OCI-LY7 (cell line): ENCODE data around the gene ZNF462. TPM values are rescaled to one million over a fixed set of nuclear protein-coding genes. Genes with fewer than 3 reads are reported as not detected.

Experiments used
- BruUV-seq: library from RNA; stranded (reverse); fragments of 400-500 nt; replicated peaks from 2 replicates; lab custom pipeline; 2021; lab: Mats Ljungman, UMichigan
- CTCF ChIA-PET: fragments of 300-600 bp; sonication (Branson Sonifier 250); formaldehyde crosslinking; loops from one replicate; lab custom pipeline; 2022; ENCODE audit warnings: antibody characterized with exemption; ENCODE audit not compliant: unreplicated experiment; lab: Charles Lee
- POLR2A ChIA-PET: fragments of 300-600 bp; sonication (Branson Sonifier 250); formaldehyde crosslinking; loops from one replicate; lab custom pipeline; 2022; ENCODE audit warnings: antibody characterized with exemption; lab: Charles Lee
- DNase-seq: peaks from one replicate; pipeline ENCODE4 v3.0.0-alpha.2; 2015; ENCODE audit warnings: low spot score
- H2AFZ ChIP-seq: fragments of 200-600 bp; sonication (generic), shearing (Covaris generic); 2 replicates; pipeline ENCODE4 v1.6.1; 2014; ENCODE audit warnings: mild to moderate bottlenecking, antibody characterized with exemption, low read length, moderate library complexity
- H3K27ac ChIP-seq: fragments of 200-600 bp; sonication (generic); 2 replicates; pipeline ENCODE4 v1.5.1; 2014; ENCODE audit warnings: mixed run types, low read depth, mild to moderate bottlenecking, moderate library complexity, low read length, inconsistent platforms; ENCODE audit not compliant: poor library complexity, severe bottlenecking
- H3K36me3 ChIP-seq: fragments of 200-600 bp; sonication (generic); 2 replicates; pipeline ENCODE4 v1.6.1; 2014; ENCODE audit warnings: mild to moderate bottlenecking, antibody characterized with exemption, low read length, moderate library complexity, mixed read lengths; ENCODE audit not compliant: insufficient read depth
- H3K4me1 ChIP-seq: fragments of 200-600 bp; sonication (generic); 2 replicates; pipeline ENCODE4 v1.5.1; 2014; ENCODE audit warnings: mild to moderate bottlenecking, low read length; ENCODE audit not compliant: insufficient read depth, poor library complexity, severe bottlenecking
- H3K4me2 ChIP-seq: fragments of 200-600 bp; sonication (generic); 2 replicates; pipeline ENCODE4 v1.6.1; 2014; ENCODE audit warnings: mild to moderate bottlenecking, low read length
- H3K4me3 ChIP-seq: fragments of 200-600 bp; sonication (generic); 2 replicates; pipeline ENCODE4 v1.5.1; 2014; ENCODE audit warnings: mild to moderate bottlenecking, low read depth, low read length; ENCODE audit not compliant: poor library complexity, severe bottlenecking
- H3K79me2 ChIP-seq: fragments of 200-600 bp; sonication (generic); 2 replicates; pipeline ENCODE4 v1.6.1; 2016; ENCODE audit warnings: low read depth, mild to moderate bottlenecking, low read length, moderate library complexity, mixed read lengths; ENCODE audit not compliant: insufficient read depth
- H3K9me2 ChIP-seq: fragments of 200-600 bp; sonication (generic); 2 replicates; pipeline ENCODE4 v1.6.1; 2016; ENCODE audit warnings: mild to moderate bottlenecking, low read length, mixed read lengths; ENCODE audit not compliant: insufficient read depth
- H3K9me3 ChIP-seq: fragments of 200-600 bp; sonication (generic); 2 replicates; pipeline ENCODE4 v1.6.1; 2014; ENCODE audit warnings: mild to moderate bottlenecking, mixed run types, low read length, mixed read lengths
- H4K20me1 ChIP-seq: fragments of 200-600 bp; sonication (generic); 2 replicates; pipeline ENCODE4 v1.6.1; 2014; ENCODE audit warnings: mild to moderate bottlenecking, antibody characterized with exemption, low read length, moderate library complexity, mixed read lengths; ENCODE audit not compliant: insufficient read depth
- EZH2phosphoT487 ChIP-seq: fragments of 200-600 bp; sonication (generic); IDR thresholded peaks from 2 replicates; pipeline ENCODE4 v1.6.1; 2018; ENCODE audit warnings: low read depth, borderline replicate concordance, mild to moderate bottlenecking, mixed run types, antibody characterized with exemption, low read length, moderate library complexity, mixed read lengths
- intact Hi-C: fragments of 100-400 bp; cut with micrococcal nuclease; formaldehyde crosslinking; loops from one replicate; pipeline ENCODE4 v1.10.0; 2022; ENCODE audit not compliant: unreplicated experiment
- total RNA-seq, 2 experiments: library from RNA; depleted of rRNA in 1 of 2; stranded (reverse); fragments of >200 nt in 1 of 2; shearing (Covaris generic) in 1 of 2; gene quantifications; 2 replicates each; pipeline ENCODE4 v1.2.3, GENCODE V29; 2014 to 2022
- TF ChIP-seq, protein P1 (sequence below): fragments of 200-600 bp; sonication (generic); conservative IDR thresholded peaks from 2 replicates; pipeline ENCODE4 v1.5.1; 2014; ENCODE audit warnings: mild to moderate bottlenecking, antibody characterized with exemption, low read length, moderate library complexity, mixed read lengths

ZNF462 gene
- total RNA-seq, 2 experiments from 2014 or later, result 0.88 to 1.1 TPM

DNA sequence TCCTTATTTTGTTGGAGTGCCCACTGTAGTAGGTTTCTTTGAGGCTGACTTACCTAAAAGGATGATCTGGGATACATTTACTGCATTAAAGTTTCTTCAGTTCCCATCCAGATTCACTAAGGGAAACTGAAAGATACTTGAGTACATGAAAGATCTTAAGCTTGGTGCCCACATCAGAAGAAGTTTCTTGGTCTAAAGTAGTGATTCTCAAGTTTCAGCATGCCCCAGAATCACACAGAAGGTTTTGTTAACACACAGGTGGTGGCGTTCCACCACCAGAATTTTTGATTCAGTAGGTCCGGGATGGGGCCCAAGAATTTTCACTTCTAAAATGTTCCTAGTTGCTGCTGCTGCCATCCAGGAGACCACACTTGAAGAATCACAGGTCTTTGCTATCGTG is 171.0 kb downstream of the ZNF462 start:
- ChIA-PET POLR2A (no interaction called here), CTCF (no interaction called here)
- Histone ChIP-seq H3K79me2 (no peaks in the 10 kb centered on the region), H4K20me1 (no peaks in the 10 kb centered on the region), H3K9me3 (no peaks in the 10 kb centered on the region), H3K4me2 (no peak overlapping the region), H3K4me1 (peaks cover 3% of the 10 kb centered on the region), H3K27ac (no peak overlapping the region), H3K4me3 (no peak overlapping the region), H3K9me2 (no peaks in the 10 kb centered on the region), H3K36me3 (no peaks in the 10 kb centered on the region), H2AFZ (no peak overlapping the region)
- TF ChIP-seq, protein P1, sequence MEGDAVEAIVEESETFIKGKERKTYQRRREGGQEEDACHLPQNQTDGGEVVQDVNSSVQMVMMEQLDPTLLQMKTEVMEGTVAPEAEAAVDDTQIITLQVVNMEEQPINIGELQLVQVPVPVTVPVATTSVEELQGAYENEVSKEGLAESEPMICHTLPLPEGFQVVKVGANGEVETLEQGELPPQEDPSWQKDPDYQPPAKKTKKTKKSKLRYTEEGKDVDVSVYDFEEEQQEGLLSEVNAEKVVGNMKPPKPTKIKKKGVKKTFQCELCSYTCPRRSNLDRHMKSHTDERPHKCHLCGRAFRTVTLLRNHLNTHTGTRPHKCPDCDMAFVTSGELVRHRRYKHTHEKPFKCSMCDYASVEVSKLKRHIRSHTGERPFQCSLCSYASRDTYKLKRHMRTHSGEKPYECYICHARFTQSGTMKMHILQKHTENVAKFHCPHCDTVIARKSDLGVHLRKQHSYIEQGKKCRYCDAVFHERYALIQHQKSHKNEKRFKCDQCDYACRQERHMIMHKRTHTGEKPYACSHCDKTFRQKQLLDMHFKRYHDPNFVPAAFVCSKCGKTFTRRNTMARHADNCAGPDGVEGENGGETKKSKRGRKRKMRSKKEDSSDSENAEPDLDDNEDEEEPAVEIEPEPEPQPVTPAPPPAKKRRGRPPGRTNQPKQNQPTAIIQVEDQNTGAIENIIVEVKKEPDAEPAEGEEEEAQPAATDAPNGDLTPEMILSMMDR, result no peak
- TF ChIP-seq EZH2phosphoT487, result no peak
- BruUV-seq, result no TSS peak
- intact Hi-C loops, result no loop called here
- no peak for DNase-seq

DNA sequence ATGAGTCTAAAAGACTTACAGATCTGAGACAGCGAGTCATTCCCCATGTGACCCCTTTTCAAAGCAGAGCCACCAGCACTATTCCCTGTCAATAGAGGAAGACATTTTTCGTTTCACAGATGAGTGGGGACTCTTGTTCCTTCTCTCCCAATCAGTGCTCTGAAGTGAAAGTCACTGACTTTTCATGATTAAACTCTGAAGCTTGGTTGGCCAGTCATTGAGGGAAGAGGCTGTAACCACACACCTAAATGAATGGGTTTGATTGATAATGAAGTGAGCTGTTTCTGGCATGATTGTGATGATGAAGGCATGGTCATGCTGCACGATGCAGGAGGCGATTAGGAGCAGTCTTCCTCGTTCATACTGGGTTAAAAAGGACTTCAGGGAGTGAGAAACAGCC is 171.9 kb downstream of the ZNF462 start:
- ChIA-PET POLR2A (no interaction called here), CTCF (no interaction called here)
- Histone ChIP-seq H3K79me2 (no peaks in the 10 kb centered on the region), H3K9me3 (no peaks in the 10 kb centered on the region), H3K4me1 (peaks cover 12% of the 10 kb centered on the region), H3K36me3 (no peaks in the 10 kb centered on the region), H2AFZ (no peak overlapping the region), H3K4me2 (no peak overlapping the region), H3K27ac (no peak overlapping the region), H3K4me3 (no peak overlapping the region), H4K20me1 (no peaks in the 10 kb centered on the region), H3K9me2 (no peaks in the 10 kb centered on the region)
- BruUV-seq, result no TSS peak
- intact Hi-C loops, result no loop called here
- TF ChIP-seq, protein P1, result no peak
- TF ChIP-seq EZH2phosphoT487, result no peak
- DNase-seq, result no peak

DNA sequence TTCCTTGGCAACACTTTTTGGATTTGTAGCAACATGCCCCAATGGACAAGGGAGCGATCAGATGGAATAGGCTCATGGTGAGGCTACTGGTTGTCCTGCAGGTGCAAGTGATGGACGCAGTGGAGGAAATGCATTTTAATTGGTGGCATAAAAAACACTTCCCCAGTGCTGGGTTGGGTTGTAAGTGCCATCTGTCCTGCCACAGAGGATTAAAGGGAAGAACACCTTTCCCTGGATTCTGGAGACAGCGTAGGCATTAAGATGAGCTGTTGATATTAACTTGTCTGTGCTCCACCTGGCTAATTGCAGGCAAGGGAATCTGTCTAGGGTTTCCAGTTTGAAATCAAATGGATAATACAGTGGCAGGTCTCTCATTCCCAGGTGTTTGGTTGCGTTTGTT is 173.4 kb downstream of the ZNF462 start:
- no peak overlapping the region for H3K4me3 ChIP-seq
- H4K20me1 ChIP-seq, result no peaks in the 10 kb centered on the region
- no peaks in the 10 kb centered on the region for H3K79me2 ChIP-seq
- H3K4me2 ChIP-seq, result no peak overlapping the region
- BruUV-seq, result no TSS peak
- no peak overlapping the region for H2AFZ ChIP-seq
- no peaks in the 10 kb centered on the region for H3K9me3 ChIP-seq
- no peak overlapping the region for H3K27ac ChIP-seq
- no peaks in the 10 kb centered on the region for H3K36me3 ChIP-seq
- ChIA-PET POLR2A (no interaction called here), CTCF (no interaction called here)
- TF ChIP-seq, protein P1, result no peak
- TF ChIP-seq EZH2phosphoT487, result no peak
- intact Hi-C loops, result no loop called here
- H3K9me2 ChIP-seq, result no peaks in the 10 kb centered on the region
- H3K4me1 ChIP-seq, result peaks cover 14% of the 10 kb centered on the region
- DNase-seq, result no peak
